OCI-LY3 (cell line): ENCODE data around the gene P4HTM.

Experiments used
- EZH2phosphoT487 ChIP-seq: fragments of 200-600 bp; shearing (Covaris generic); IDR thresholded peaks from 2 replicates; pipeline ENCODE4 v1.6.1; 2018; ENCODE audit warnings: antibody characterized with exemption, mixed run types, low read depth
- TF ChIP-seq, protein P1 (sequence below): fragments of 200-600, 300-600 bp; sonication (generic); IDR thresholded peaks from 2 replicates; pipeline ENCODE4 v1.5.1; 2014; ENCODE audit warnings: antibody characterized with exemption, low read length, low read depth

DNA sequence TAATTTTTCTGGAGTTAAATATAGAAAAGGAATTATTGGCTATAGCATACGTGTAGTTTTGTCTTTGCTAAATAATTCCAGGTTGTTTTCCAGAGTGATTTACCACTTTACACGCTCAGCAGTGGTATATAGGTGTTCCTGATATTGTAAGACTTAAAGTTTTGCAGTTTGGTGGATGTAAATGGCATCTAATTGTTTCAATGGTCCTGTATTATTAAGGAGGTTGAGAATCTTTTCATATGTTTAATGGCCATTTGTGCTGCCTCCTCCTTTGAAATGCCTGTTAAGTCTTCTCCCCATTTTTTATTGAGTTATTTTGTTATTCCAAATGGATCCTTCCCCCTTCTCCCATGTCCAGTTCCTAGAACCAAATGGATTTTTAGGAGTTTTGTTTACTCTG is 26.4 kb upstream of the P4HTM start:
- TF ChIP-seq, protein P1, sequence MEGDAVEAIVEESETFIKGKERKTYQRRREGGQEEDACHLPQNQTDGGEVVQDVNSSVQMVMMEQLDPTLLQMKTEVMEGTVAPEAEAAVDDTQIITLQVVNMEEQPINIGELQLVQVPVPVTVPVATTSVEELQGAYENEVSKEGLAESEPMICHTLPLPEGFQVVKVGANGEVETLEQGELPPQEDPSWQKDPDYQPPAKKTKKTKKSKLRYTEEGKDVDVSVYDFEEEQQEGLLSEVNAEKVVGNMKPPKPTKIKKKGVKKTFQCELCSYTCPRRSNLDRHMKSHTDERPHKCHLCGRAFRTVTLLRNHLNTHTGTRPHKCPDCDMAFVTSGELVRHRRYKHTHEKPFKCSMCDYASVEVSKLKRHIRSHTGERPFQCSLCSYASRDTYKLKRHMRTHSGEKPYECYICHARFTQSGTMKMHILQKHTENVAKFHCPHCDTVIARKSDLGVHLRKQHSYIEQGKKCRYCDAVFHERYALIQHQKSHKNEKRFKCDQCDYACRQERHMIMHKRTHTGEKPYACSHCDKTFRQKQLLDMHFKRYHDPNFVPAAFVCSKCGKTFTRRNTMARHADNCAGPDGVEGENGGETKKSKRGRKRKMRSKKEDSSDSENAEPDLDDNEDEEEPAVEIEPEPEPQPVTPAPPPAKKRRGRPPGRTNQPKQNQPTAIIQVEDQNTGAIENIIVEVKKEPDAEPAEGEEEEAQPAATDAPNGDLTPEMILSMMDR: no peak
- TF ChIP-seq EZH2phosphoT487: no peak
